Measurements from ENCODE around the gene HNRNPUL2. TPM values are rescaled to one million over a fixed set of nuclear protein-coding genes. Genes with fewer than 3 reads are reported as not detected.

Gene HNRNPUL2
- total and polyA plus RNA-seq, 7 donors: 22.9 to 54.3 (median 30.7) TPM

- Histone ChIP-seq H3K4me1 (peaks cover 0 to 38% (median 31%) of the 10 kb centered on the region in 4 donors), H3K36me3 (peaks cover 59 to 73% (median 67%) of the 10 kb centered on the region in 4 donors), H3K9me3 (no peaks in the 10 kb centered on the region), H3K27me3 (no peaks in the 10 kb centered on the region), H3K4me3 (no peak overlapping the region), H3K27ac (no peak overlapping the region)
- DNase-seq: peak; percentile 20
- whole genome bisulfite sequencing, 2 donors: 75 to 83% methylated on average over 7 of the region's 7 CpGs
- no peak for TF ChIP-seq CTCF (IDR thresholded peaks at IDR 0.05)
- TF ChIP-seq EP300 (IDR thresholded peaks at IDR 0.05): no peak
- TF ChIP-seq POLR2A (IDR thresholded peaks at IDR 0.05): no peak
- no peak for TF ChIP-seq POLR2AphosphoS5 (IDR thresholded peaks at IDR 0.05)
- intact Hi-C loops (cut with DNase I): no loop called here
Measured at GRCh38 chr11:62721994-62722393, 5.3 kb downstream of the HNRNPUL2 start.

- Histone ChIP-seq H3K4me3 (no peak overlapping the region), H3K4me1 (peaks cover 0 to 18% (median 14%) of the 10 kb centered on the region in 4 donors), H3K36me3 (peaks cover 84 to 99% (median 92%) of the 10 kb centered on the region in 4 donors), H3K9me3 (no peaks in the 10 kb centered on the region), H3K27me3 (no peaks in the 10 kb centered on the region), H3K27ac (no peak overlapping the region)
- no peak for DNase-seq
- 77 to 81% methylated on average over 2 of the region's 2 CpGs for WGBS, 2 donors
- intact Hi-C loops (cut with DNase I): no loop called here
- TF ChIP-seq CTCF (IDR thresholded peaks at IDR 0.05): no peak
- no peak for TF ChIP-seq POLR2AphosphoS5 (IDR thresholded peaks at IDR 0.05)
- no peak for TF ChIP-seq POLR2A (IDR thresholded peaks at IDR 0.05)
- no peak for TF ChIP-seq EP300 (IDR thresholded peaks at IDR 0.05)
Measured at GRCh38 chr11:62719302-62719978, 7.8 kb downstream of the HNRNPUL2 start.

GRCh38 chr11:62716816-62717215 is 10.4 kb downstream of the HNRNPUL2 start:
- peaks cover 0 to 3% (median 0%) of the 10 kb centered on the region in 4 donors for H3K4me1 ChIP-seq
- intact Hi-C loops (cut with DNase I): no loop called here
- TF ChIP-seq CTCF (IDR thresholded peaks at IDR 0.05): no peak
- TF ChIP-seq POLR2A (IDR thresholded peaks at IDR 0.05): no peak
- TF ChIP-seq EP300 (IDR thresholded peaks at IDR 0.05): no peak
- TF ChIP-seq POLR2AphosphoS5 (IDR thresholded peaks at IDR 0.05): no peak
- no peak for DNase-seq
- H3K9me3 ChIP-seq: no peaks in the 10 kb centered on the region
- no peak overlapping the region for H3K27ac ChIP-seq
- H3K36me3 ChIP-seq: peaks cover 78 to 99% (median 84%) of the 10 kb centered on the region in 4 donors
- no peak overlapping the region for H3K4me3 ChIP-seq
- no peaks in the 10 kb centered on the region for H3K27me3 ChIP-seq
- WGBS, 2 donors: 90 to 96% methylated on average over 11 of the region's 11 CpGs

GRCh38 chr11:62716206-62716605 is 11.1 kb downstream of the HNRNPUL2 start:
- H3K27ac ChIP-seq: no peak overlapping the region
- intact Hi-C loops (cut with DNase I): no loop called here
- DNase-seq: no peak
- no peak overlapping the region for H3K4me3 ChIP-seq
- 80 to 86% methylated on average over 5 of the region's 5 CpGs for WGBS, 2 donors
- no peaks in the 10 kb centered on the region for H3K9me3 ChIP-seq
- H3K27me3 ChIP-seq: no peaks in the 10 kb centered on the region
- peaks cover 72 to 99% (median 82%) of the 10 kb centered on the region in 4 donors for H3K36me3 ChIP-seq
- TF ChIP-seq POLR2AphosphoS5 (IDR thresholded peaks at IDR 0.05) (no peak), CTCF (IDR thresholded peaks at IDR 0.05) (no peak), POLR2A (IDR thresholded peaks at IDR 0.05) (no peak), EP300 (IDR thresholded peaks at IDR 0.05) (no peak)
- H3K4me1 ChIP-seq: no peaks in the 10 kb centered on the region
